Epidermal melanocyte (primary cell): ENCODE data around the gene HTR1B.

ENCODE experiments used
- DNase-seq: peaks from one replicate; pipeline ENCODE4 v3.0.0; 2011; ENCODE audit warnings: low spot score; ENCODE audit not compliant: insufficient read length

HTR1B gene

GRCh38 chr6:77456531-77457248 is 6.6 kb downstream of the HTR1B start:
- peak; percentile 63 for DNase-seq

GRCh38 chr6:77455271-77455670 is 8.0 kb downstream of the HTR1B start:
- no peak for DNase-seq

- DNase-seq, result no peak
These were observed 8.9 kb downstream of the HTR1B start for GRCh38 chr6:77454386-77454785.

- no peak for DNase-seq
These were observed 11.8 kb downstream of the HTR1B start for GRCh38 chr6:77451466-77451865.

- no peak for DNase-seq
These were observed 12.4 kb downstream of the HTR1B start for GRCh38 chr6:77450924-77451323.

GRCh38 chr6:77448546-77448945 is 14.7 kb downstream of the HTR1B start:
- DNase-seq, result no peak

- DNase-seq, result no peak
These were observed 16.0 kb downstream of the HTR1B start for GRCh38 chr6:77447254-77447653.

GRCh38 chr6:77446249-77446648 is 17.0 kb downstream of the HTR1B start:
- DNase-seq, result no peak

- DNase-seq, result no peak
These were observed 18.1 kb downstream of the HTR1B start for GRCh38 chr6:77445214-77445613.

- DNase-seq, result no peak
These were observed 22.9 kb downstream of the HTR1B start for GRCh38 chr6:77440206-77440976.

GRCh38 chr6:77433888-77434287 is 29.4 kb downstream of the HTR1B start:
- no peak for DNase-seq

- no peak for DNase-seq
These were observed 32.8 kb downstream of the HTR1B start for GRCh38 chr6:77430504-77430903.

- DNase-seq, result no peak
These were observed 37.6 kb downstream of the HTR1B start for GRCh38 chr6:77425671-77426070.

- no peak for DNase-seq
These were observed 38.1 kb downstream of the HTR1B start for GRCh38 chr6:77425216-77425615.

GRCh38 chr6:77424761-77425160 is 38.5 kb downstream of the HTR1B start:
- no peak for DNase-seq

GRCh38 chr6:77416839-77417238 is 46.5 kb downstream of the HTR1B start:
- DNase-seq, result no peak

- no peak for DNase-seq
These were observed 47.6 kb downstream of the HTR1B start for GRCh38 chr6:77415706-77416105.
